K562 (cell line): ENCODE results near the gene SLC10A4. TPM values are rescaled to one million over a fixed set of nuclear protein-coding genes. Genes with fewer than 3 reads are reported as not detected.

Source experiments
- ARNT ChIP-seq, 2 experiments: fragments of 450-650 bp; IDR thresholded peaks; 2 replicates each; pipeline ENCODE4 v1.6.1; 2016; ENCODE audit warnings: mild to moderate bottlenecking in 1 of 2
- CUX1 ChIP-seq: fragments of 200-800 bp; sonication (Bioruptor generic); IDR thresholded peaks from 2 replicates; pipeline ENCODE4 v1.6.1; 2016; ENCODE audit warnings: missing genetic modification characterization, missing compliant biosample characterization
- HDAC2 ChIP-seq: fragments of 450-650 bp; IDR thresholded peaks from 2 replicates; pipeline ENCODE4 v1.6.1; 2016; ENCODE audit warnings: mild to moderate bottlenecking
- KLF16 ChIP-seq: IDR thresholded peaks from 2 replicates; pipeline ENCODE4 v1.6.1; 2016; ENCODE audit warnings: antibody characterized with exemption
- MXD1 ChIP-seq: fragments of 250-450 bp; sonication (Bioruptor Pico); IDR thresholded peaks from 2 replicates; pipeline ENCODE4 v1.8.0; 2021; ENCODE audit warnings: borderline replicate concordance, mild to moderate bottlenecking, moderate library complexity; ENCODE audit not compliant: poor library complexity, severe bottlenecking
- RCOR1 ChIP-seq, 2 experiments: IDR thresholded peaks; 2 replicates each; pipeline ENCODE4 v1.6.1; 2012; ENCODE audit warnings: low read depth in 2 of 2, low read length in 2 of 2, borderline replicate concordance in 1 of 2, improper control_type of control experiment in 1 of 2
- TCF7 ChIP-seq: sonication (generic); IDR thresholded peaks from 2 replicates; pipeline ENCODE4 v1.6.1; 2016; ENCODE audit warnings: antibody characterized with exemption, borderline replicate concordance
- TEAD1 ChIP-seq, 2 experiments: fragments of 450-650 bp in 1 of 2; sonication (generic) in 1 of 2; formaldehyde crosslinking; IDR thresholded peaks; 2 replicates each; pipeline versions ENCODE4 v1.4.0 to v1.8.0; 2020 to 2022; ENCODE audit warnings: mild to moderate bottlenecking in 2 of 2, missing genetic modification reagents in 1 of 2
- ZBTB26 ChIP-seq: fragments of 450-650 bp; formaldehyde crosslinking; IDR thresholded peaks from 2 replicates; pipeline ENCODE4 v1.4.0; 2022; ENCODE audit warnings: missing genetic modification characterization
- ZBTB5 ChIP-seq: fragments of 450-650 bp; IDR thresholded peaks from 2 replicates; pipeline ENCODE4 v1.6.1; 2017; ENCODE audit warnings: antibody characterized with exemption
- ZNF274 ChIP-seq: IDR thresholded peaks from 2 replicates; pipeline ENCODE4 v1.6.1; 2011; ENCODE audit warnings: low read depth, mild to moderate bottlenecking, low read length, moderate library complexity, borderline replicate concordance
- ZNF444 ChIP-seq: fragments of 250-450 bp; sonication (Bioruptor Pico); IDR thresholded peaks from 2 replicates; pipeline ENCODE4 v1.4.0; 2020; ENCODE audit warnings: mild to moderate bottlenecking, moderate library complexity
- ZNF592 ChIP-seq: fragments of 450-650 bp; IDR thresholded peaks from 2 replicates; pipeline ENCODE4 v1.6.1; 2017; ENCODE audit warnings: antibody characterized with exemption, mild to moderate bottlenecking
- ZNF717 ChIP-seq: fragments of 250-450 bp; sonication (Bioruptor Pico); IDR thresholded peaks from 2 replicates; pipeline ENCODE4 v1.5.0; 2021
- ZNF830 ChIP-seq: fragments of 250-450 bp; sonication (Bioruptor Pico); IDR thresholded peaks from 2 replicates; pipeline ENCODE4 v1.5.0; 2021; ENCODE audit warnings: mild to moderate bottlenecking
- polyA plus RNA-seq, 8 experiments: library from polyadenylated mRNA; depleted of rRNA in 4 of 8; stranded (reverse) in 5 of 8; unstranded in 3 of 8; fragments of >200 nt; fragmentation: Nextera tagmentation in 2 of 8; fragmentation: Illumina TruSeq in 1 of 8; extraction: Ambion mirVana in 2 of 8; extraction: Trizol in 1 of 8; gene quantifications; 2 replicates each; pipeline versions ENCODE4 v1.2.1 to v1.2.3, GENCODE V29; 2011 to 2014; ENCODE audit warnings: inconsistent platforms in 1 of 8, missing spikeins in 1 of 8
- total RNA-seq, 7 experiments: library from RNA; depleted of rRNA in 6 of 7; stranded (reverse); fragments of >200 nt in 6 of 7; fragmentation: Illumina TruSeq in 2 of 7; extraction: Trizol in 2 of 7; gene quantifications; 2 replicates each; pipeline versions ENCODE4 v1.2.1 to v1.2.3, GENCODE V29; 2011 to 2021; ENCODE audit warnings: low replicate concordance in 1 of 7

Gene SLC10A4
- total and polyA plus RNA-seq, 9 of the 15 experiments (the other 6 are each of a cell fraction or from before 2014, with no cell fraction given), result 2.5 to 16.9 (median 9.3) TPM

- no peak for TF ChIP-seq CUX1 (CRISPR knock-in tag)
- TF ChIP-seq MXD1 (CRISPR knock-in tag), result no peak
- TF ChIP-seq ARNT (IDR thresholded peaks at IDR 0.05), result no peak
- TF ChIP-seq ZNF592, result peak; percentile 70
- TF ChIP-seq TCF7, result no peak
- TF ChIP-seq ZNF830 (CRISPR knock-in tag), result no peak
- TF ChIP-seq ZBTB5, result no peak
- 0 out of 2 replicates have a peak, but pooled peaks have one; percentile 32 for TF ChIP-seq HDAC2
- no peak for TF ChIP-seq KLF16
- no peak for TF ChIP-seq ZNF444 (CRISPR knock-in tag)
- no peak for TF ChIP-seq ZBTB26 (CRISPR knock-in tag)
- TF ChIP-seq RCOR1 (IDR thresholded peaks at IDR 0.05; ENCODE audit: borderline replicate concordance in 1 of 2, low read depth in 2 of 2, low read length in 2 of 2), result peak in 1 of 2 experiments; percentile 73; a peak in 1 of 4 replicates
- no peak for TF ChIP-seq ZNF717 (CRISPR knock-in tag)
- TF ChIP-seq TEAD1 (CRISPR knock-in tag; IDR thresholded peaks at IDR 0.05), result no peak
- no peak for TF ChIP-seq ZNF274
Observed at GRCh38 chr4:48504352-48504751, 21.2 kb downstream of the SLC10A4 start (continued).
